Stomach (tissue), 9 donors: ENCODE results near the gene XRCC5. TPM values are rescaled to one million over a fixed set of nuclear protein-coding genes. Genes with fewer than 3 reads are reported as not detected.

ENCODE experiments used
- DNase-seq, 2 donors: peaks; one replicate each; pipeline versions ENCODE4 v3.0.0 to v3.0.0-alpha.2; 2013 to 2019
- H3K27ac ChIP-seq, 5 donors: fragments of 200-600 bp in 4 of 5; sonication (generic) in 4 of 5; one replicate each; pipeline ENCODE4 v1.5.1; 2013 to 2019; ENCODE audit warnings: mild to moderate bottlenecking in 1 of 5, moderate library complexity in 1 of 5
- H3K27me3 ChIP-seq, 3 donors: fragments of 200-600 bp; sonication (generic); one replicate each; pipeline ENCODE4 v1.5.1; 2017 to 2019; ENCODE audit warnings: mixed run types in 1 of 3
- H3K36me3 ChIP-seq, 4 donors: fragments of 200-600 bp; sonication (generic); 1 replicate in 3 of 4; 2 replicates in 1 of 4; pipeline ENCODE4 v1.5.1; 2016 to 2019
- H3K4me1 ChIP-seq, 4 donors: fragments of 200-600 bp; sonication (generic); one replicate each; pipeline ENCODE4 v1.5.1; 2016 to 2019
- H3K4me3 ChIP-seq, 4 donors: fragments of 200-600 bp; sonication (generic) in 3 of 4; one replicate each; pipeline ENCODE4 v1.5.1; 2016 to 2019; ENCODE audit warnings: mild to moderate bottlenecking in 1 of 4
- H3K9me3 ChIP-seq, 4 donors: fragments of 200-600 bp; sonication (generic); one replicate each; pipeline ENCODE4 v1.5.1; 2016 to 2019
- EP300 ChIP-seq: sonication (generic); formaldehyde crosslinking; IDR thresholded peaks from one replicate; pipeline ENCODE4 v1.6.1; 2017; ENCODE audit warnings: antibody characterized with exemption
- POLR2A ChIP-seq, 4 donors: fragments of 450-650 bp; IDR thresholded peaks; one replicate each; pipeline ENCODE4 v1.6.1; 2016; ENCODE audit warnings: antibody characterized with exemption in 4 of 4, control low read depth in 2 of 4, mild to moderate bottlenecking in 1 of 4, moderate library complexity in 1 of 4
- POLR2AphosphoS5 ChIP-seq, 3 donors: sonication (generic); formaldehyde crosslinking; IDR thresholded peaks; one replicate each; pipeline ENCODE4 v1.6.1; 2016; ENCODE audit warnings: antibody characterized with exemption in 3 of 3
- WGBS, 5 donors: extraction: QIAGEN DNeasy Blood & Tissue Kit in 3 of 5; methylation state at CpG; one replicate each; pipeline versions ENCODE4 v1.1.5 to v1.1.7; 2013 to 2018; 5-methylcytosine and 5-hydroxymethylcytosine counted together
- intact Hi-C: fragments of 100-400 bp; cut with DNase I; formaldehyde crosslinking; loops from one replicate; pipeline ENCODE4 v1.15.1; 2023; ENCODE audit warnings: low total_unique reads
- polyA plus RNA-seq, 3 donors: library from polyadenylated mRNA; stranded (reverse); fragments of 200-250 nt; gene quantifications; one replicate each; pipeline ENCODE4 v1.2.3, GENCODE V29; 2013
- total RNA-seq, 5 donors: library from RNA; depleted of rRNA; stranded (reverse); fragments of >200 nt; gene quantifications; one replicate each; pipeline versions ENCODE4 v1.1.0 to v1.2.3, GENCODE V29; 2014 to 2016
- TF ChIP-seq, protein P1 (sequence below), 7 experiments: fragments of 450-650 bp in 4 of 7; fragments of 200-600 bp in 3 of 7; sonication (generic) in 3 of 7; IDR thresholded peaks; one replicate each; pipeline ENCODE4 v1.5.1; 2016 to 2019; ENCODE audit warnings: antibody characterized with exemption in 7 of 7, control low read depth in 2 of 7, mild to moderate bottlenecking in 1 of 7
- donor health status: healthy with polysubstance abuse.
- donor health status: Bipolar disorder and iron deficiency.
- donor health status: healthy.

Gene XRCC5
- total and polyA plus RNA-seq, 8 donors: 70.2 to 302 (median 92.9) TPM

DNA sequence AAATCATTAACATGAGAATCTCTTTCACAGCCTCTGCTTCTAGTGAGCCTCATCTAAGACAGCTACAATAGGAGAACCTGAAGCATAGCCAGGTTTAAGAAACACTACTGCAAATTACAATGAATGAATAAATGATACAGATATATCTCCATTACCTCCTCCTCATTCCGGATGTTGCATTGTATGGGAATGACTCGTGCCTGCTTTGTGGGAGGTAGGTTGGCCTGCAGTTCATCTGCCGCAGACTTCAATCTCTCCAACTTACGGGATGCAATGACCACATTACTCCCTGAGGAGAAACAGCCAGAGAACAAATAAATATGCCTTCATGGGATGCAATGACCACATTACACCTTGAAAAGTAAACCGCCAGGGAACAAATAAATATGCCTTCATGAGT, 42.9 kb upstream of the XRCC5 start:
- no peak for DNase-seq
- 91 to 93% (median 92%) methylated on average over 5 of the region's 5 CpGs for WGBS, 5 donors
- Histone ChIP-seq H3K4me1 (no peaks in the 10 kb centered on the region), H3K9me3 (no peaks in the 10 kb centered on the region), H3K27ac (no peak overlapping the region), H3K27me3 (no peaks in the 10 kb centered on the region), H3K36me3 (peaks cover 0 to 43% (median 33%) of the 10 kb centered on the region in 4 donors), H3K4me3 (no peak overlapping the region)
- intact Hi-C loops: no loop called here
- TF ChIP-seq POLR2AphosphoS5 (IDR thresholded peaks at IDR 0.05) (no peak), POLR2A (IDR thresholded peaks at IDR 0.05) (no peak), EP300 (no peak)
- TF ChIP-seq, protein P1, sequence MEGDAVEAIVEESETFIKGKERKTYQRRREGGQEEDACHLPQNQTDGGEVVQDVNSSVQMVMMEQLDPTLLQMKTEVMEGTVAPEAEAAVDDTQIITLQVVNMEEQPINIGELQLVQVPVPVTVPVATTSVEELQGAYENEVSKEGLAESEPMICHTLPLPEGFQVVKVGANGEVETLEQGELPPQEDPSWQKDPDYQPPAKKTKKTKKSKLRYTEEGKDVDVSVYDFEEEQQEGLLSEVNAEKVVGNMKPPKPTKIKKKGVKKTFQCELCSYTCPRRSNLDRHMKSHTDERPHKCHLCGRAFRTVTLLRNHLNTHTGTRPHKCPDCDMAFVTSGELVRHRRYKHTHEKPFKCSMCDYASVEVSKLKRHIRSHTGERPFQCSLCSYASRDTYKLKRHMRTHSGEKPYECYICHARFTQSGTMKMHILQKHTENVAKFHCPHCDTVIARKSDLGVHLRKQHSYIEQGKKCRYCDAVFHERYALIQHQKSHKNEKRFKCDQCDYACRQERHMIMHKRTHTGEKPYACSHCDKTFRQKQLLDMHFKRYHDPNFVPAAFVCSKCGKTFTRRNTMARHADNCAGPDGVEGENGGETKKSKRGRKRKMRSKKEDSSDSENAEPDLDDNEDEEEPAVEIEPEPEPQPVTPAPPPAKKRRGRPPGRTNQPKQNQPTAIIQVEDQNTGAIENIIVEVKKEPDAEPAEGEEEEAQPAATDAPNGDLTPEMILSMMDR (IDR thresholded peaks at IDR 0.05): no peak

GRCh38 chr2:216069028-216069427, 40.1 kb upstream of the XRCC5 start:
- H3K27ac ChIP-seq: no peak overlapping the region
- no peak for TF ChIP-seq POLR2A (IDR thresholded peaks at IDR 0.05)
- no peaks in the 10 kb centered on the region for H3K4me1 ChIP-seq
- no peaks in the 10 kb centered on the region for H3K9me3 ChIP-seq
- no peak for DNase-seq
- H3K4me3 ChIP-seq: no peak overlapping the region
- intact Hi-C loops: no loop called here
- WGBS, 5 donors: 86 to 95% (median 89%) methylated on average over 2 of the region's 2 CpGs
- H3K36me3 ChIP-seq: peaks cover 0 to 28% (median 23%) of the 10 kb centered on the region in 4 donors
- no peaks in the 10 kb centered on the region for H3K27me3 ChIP-seq

DNA sequence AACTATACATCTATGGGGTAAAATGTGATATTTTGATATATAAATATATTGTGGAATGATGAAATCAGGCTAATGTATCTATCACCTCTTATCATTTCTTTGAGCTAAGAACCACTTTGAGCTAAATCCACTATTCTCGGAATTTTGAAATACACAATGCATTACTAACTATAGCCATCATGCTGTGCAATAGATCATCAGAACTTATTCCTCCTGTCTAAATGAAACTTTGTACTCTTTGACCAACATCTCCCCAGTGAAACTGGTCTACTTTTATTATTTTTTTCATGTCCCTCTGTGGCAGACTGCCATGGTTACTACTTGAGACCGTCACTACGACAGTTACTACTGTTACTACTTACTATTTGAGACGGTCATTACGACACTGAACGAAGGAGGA, 39.0 kb upstream of the XRCC5 start:
- TF ChIP-seq POLR2AphosphoS5 (IDR thresholded peaks at IDR 0.05): no peak
- TF ChIP-seq, protein P1 (IDR thresholded peaks at IDR 0.05): no peak
- TF ChIP-seq EP300: no peak
- TF ChIP-seq POLR2A (IDR thresholded peaks at IDR 0.05): no peak
- WGBS, 5 donors: 89 to 95% (median 92%) methylated on average over 6 of the region's 6 CpGs
- peaks cover 0 to 21% (median 11%) of the 10 kb centered on the region in 4 donors for H3K36me3 ChIP-seq
- no peaks in the 10 kb centered on the region for H3K27me3 ChIP-seq
- H3K27ac ChIP-seq: no peak overlapping the region
- H3K9me3 ChIP-seq: no peaks in the 10 kb centered on the region
- no peak overlapping the region for H3K4me3 ChIP-seq
- no peak for DNase-seq
- H3K4me1 ChIP-seq: no peaks in the 10 kb centered on the region
- intact Hi-C loops: no loop called here

DNA sequence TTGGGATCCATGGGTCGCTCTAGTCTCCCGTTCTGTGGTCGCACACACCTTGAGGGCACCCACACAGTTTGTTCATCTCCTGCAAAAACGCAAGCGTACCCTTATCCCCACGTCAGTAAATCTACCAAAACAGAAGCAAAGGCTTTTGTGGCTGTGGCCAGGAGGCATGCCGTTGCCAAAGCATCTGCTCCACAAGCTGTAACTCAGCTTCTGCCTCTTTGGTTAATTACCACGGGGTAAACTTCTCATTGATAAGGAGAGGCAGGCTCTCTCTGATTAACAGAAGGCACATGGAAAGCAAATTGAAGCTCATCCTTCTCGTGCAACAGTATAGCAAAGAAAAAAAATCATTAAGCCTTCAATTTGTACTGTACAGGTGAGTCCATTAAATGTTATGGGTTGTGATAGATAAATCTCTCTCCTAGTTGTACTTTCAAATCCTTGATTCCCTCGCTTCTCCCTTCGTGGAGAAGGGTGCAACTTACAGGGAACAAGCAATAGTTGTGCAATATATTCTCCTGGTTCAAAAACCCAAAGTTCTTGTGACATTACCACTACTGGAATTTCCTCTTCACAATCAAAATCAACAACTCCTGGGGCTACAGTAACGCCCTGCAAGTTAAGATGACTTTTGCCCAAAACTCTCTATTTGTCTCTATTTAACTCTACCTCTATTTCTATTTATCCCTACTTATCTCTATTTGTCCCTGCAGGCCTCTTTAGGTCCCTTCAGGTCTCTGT, 37.9 kb upstream of the XRCC5 start:
- no peak for DNase-seq
- Histone ChIP-seq H3K9me3 (no peaks in the 10 kb centered on the region), H3K4me3 (no peak overlapping the region), H3K27ac (no peak overlapping the region), H3K4me1 (peaks cover 0 to 8% (median 0%) of the 10 kb centered on the region in 4 donors), H3K27me3 (no peaks in the 10 kb centered on the region), H3K36me3 (peaks cover 0 to 10% (median under 1%) of the 10 kb centered on the region in 4 donors)
- intact Hi-C loops: no loop called here
- TF ChIP-seq POLR2A (IDR thresholded peaks at IDR 0.05) (no peak), POLR2AphosphoS5 (IDR thresholded peaks at IDR 0.05) (no peak), EP300 (no peak)
- TF ChIP-seq, protein P1 (IDR thresholded peaks at IDR 0.05): no peak
- 78 to 85% (median 80%) methylated on average over 12 of the region's 12 CpGs for WGBS, 5 donors

GRCh38 chr2:216072473-216072872, 36.7 kb upstream of the XRCC5 start:
- Histone ChIP-seq H3K27ac (no peak overlapping the region), H3K4me3 (no peak overlapping the region), H3K36me3 (peaks cover 0 to 9% (median 0%) of the 10 kb centered on the region in 4 donors), H3K27me3 (no peaks in the 10 kb centered on the region), H3K9me3 (no peaks in the 10 kb centered on the region), H3K4me1 (peaks cover 0 to 8% (median 0%) of the 10 kb centered on the region in 4 donors)
- DNase-seq: no peak
- intact Hi-C loops: no loop called here
- TF ChIP-seq POLR2A (IDR thresholded peaks at IDR 0.05): no peak
